Measurements from ENCODE around the gene CHRNA1. TPM values are rescaled to one million over a fixed set of nuclear protein-coding genes. Genes with fewer than 3 reads are reported as not detected.

The CHRNA1 gene
- total RNA-seq, 1 experiment from 2014 or later = not detected

- ChIA-PET CTCF (no interaction called here), RAD21 (ENCODE audit: low non-redundant PET in 1 of 2, low total read pairs in 2 of 2, uncharacterized antibody in 2 of 2, unreplicated experiment in 2 of 2) (no interaction called here), POLR2A (no interaction called here)
- Histone ChIP-seq H3K27ac (ENCODE audit: low read depth, low read length) (no peak overlapping the region), H2AFZ (ENCODE audit: low read depth, low read length, poor library complexity, severe bottlenecking) (no peak overlapping the region), H3K9ac (ENCODE audit: low read length) (no peak overlapping the region), H3K9me2 (ENCODE audit: insufficient read depth) (no peaks in the 10 kb centered on the region), H3K79me2 (ENCODE audit: insufficient read depth, low read length) (no peaks in the 10 kb centered on the region), H3K9me3 (ENCODE audit: control insufficient read depth in 1 of 2, insufficient read depth in 1 of 2, low read depth in 1 of 2, low read length in 2 of 2) (no peaks in the 10 kb centered on the region), H3K27me3 (ENCODE audit: insufficient read depth, low read length) (no peaks in the 10 kb centered on the region), H3K4me2 (ENCODE audit: low read length) (no peak overlapping the region), H4K20me1 (ENCODE audit: insufficient read depth) (no peaks in the 10 kb centered on the region), H3K4me1 (ENCODE audit: control insufficient read depth in 1 of 2, insufficient read depth in 2 of 2, low read length in 2 of 2) (peaks cover 5 to 7% of the 10 kb centered on the region in 2 experiments), H3K36me3 (ENCODE audit: control insufficient read depth in 1 of 2, insufficient read depth in 2 of 2, low read length in 2 of 2) (no peaks in the 10 kb centered on the region), H3K4me3 (replicated peaks in 1 of 2; ENCODE audit: low read depth in 1 of 2, low read length in 2 of 2) (no peak overlapping the region)
- ATAC-seq (no peak), DNase-seq (ENCODE audit: low read depth, low spot score) (no peak)
- TF ChIP-seq YY1 (IDR thresholded peaks at IDR 0.05; ENCODE audit: extremely low read depth, insufficient replicate concordance, low read depth, low read length) (no peak), SIN3A (IDR thresholded peaks at IDR 0.05; ENCODE audit: low read depth) (no peak), ZBTB33 (IDR thresholded peaks at IDR 0.05; ENCODE audit: extremely low read depth, insufficient replicate concordance, low read length) (no peak), ZNF274 (IDR thresholded peaks at IDR 0.05; ENCODE audit: low read depth, low read length) (no peak), EGR1 (IDR thresholded peaks at IDR 0.05; ENCODE audit: low read depth) (no peak), TCF7L2 (IDR thresholded peaks at IDR 0.05; ENCODE audit: borderline replicate concordance, extremely low read depth, insufficient read depth, insufficient read length) (no peak), CEBPB (IDR thresholded peaks at IDR 0.05; ENCODE audit: low read depth) (no peak), EZH2phosphoT487 (IDR thresholded peaks at IDR 0.05; ENCODE audit: borderline replicate concordance) (no peak), ZFX (IDR thresholded peaks at IDR 0.05) (no peak), ELF1 (IDR thresholded peaks at IDR 0.05; ENCODE audit: borderline replicate concordance, low read depth) (no peak), SRF (IDR thresholded peaks at IDR 0.05; ENCODE audit: low read depth) (no peak), EZH2 (IDR thresholded peaks at IDR 0.05) (no peak), CBX3 (IDR thresholded peaks at IDR 0.05; ENCODE audit: low read depth) (no peak), SP1 (IDR thresholded peaks at IDR 0.05; ENCODE audit: low read depth) (no peak), RAD21 (IDR thresholded peaks at IDR 0.05; ENCODE audit: low read depth) (no peak), JUND (IDR thresholded peaks at IDR 0.05) (no peak), CTCF (IDR thresholded peaks at IDR 0.05 in 2 of 3, conservative IDR thresholded peaks at IDR 0.05 in 1 of 3; ENCODE audit: borderline replicate concordance in 1 of 3, insufficient read depth in 1 of 3, low read depth in 2 of 3, low read length in 2 of 3) (no peak), POLR2AphosphoS5 (IDR thresholded peaks at IDR 0.05; ENCODE audit: low read depth, low read length) (no peak)
- TF ChIP-seq, protein P1, sequence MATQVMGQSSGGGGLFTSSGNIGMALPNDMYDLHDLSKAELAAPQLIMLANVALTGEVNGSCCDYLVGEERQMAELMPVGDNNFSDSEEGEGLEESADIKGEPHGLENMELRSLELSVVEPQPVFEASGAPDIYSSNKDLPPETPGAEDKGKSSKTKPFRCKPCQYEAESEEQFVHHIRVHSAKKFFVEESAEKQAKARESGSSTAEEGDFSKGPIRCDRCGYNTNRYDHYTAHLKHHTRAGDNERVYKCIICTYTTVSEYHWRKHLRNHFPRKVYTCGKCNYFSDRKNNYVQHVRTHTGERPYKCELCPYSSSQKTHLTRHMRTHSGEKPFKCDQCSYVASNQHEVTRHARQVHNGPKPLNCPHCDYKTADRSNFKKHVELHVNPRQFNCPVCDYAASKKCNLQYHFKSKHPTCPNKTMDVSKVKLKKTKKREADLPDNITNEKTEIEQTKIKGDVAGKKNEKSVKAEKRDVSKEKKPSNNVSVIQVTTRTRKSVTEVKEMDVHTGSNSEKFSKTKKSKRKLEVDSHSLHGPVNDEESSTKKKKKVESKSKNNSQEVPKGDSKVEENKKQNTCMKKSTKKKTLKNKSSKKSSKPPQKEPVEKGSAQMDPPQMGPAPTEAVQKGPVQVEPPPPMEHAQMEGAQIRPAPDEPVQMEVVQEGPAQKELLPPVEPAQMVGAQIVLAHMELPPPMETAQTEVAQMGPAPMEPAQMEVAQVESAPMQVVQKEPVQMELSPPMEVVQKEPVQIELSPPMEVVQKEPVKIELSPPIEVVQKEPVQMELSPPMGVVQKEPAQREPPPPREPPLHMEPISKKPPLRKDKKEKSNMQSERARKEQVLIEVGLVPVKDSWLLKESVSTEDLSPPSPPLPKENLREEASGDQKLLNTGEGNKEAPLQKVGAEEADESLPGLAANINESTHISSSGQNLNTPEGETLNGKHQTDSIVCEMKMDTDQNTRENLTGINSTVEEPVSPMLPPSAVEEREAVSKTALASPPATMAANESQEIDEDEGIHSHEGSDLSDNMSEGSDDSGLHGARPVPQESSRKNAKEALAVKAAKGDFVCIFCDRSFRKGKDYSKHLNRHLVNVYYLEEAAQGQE (IDR thresholded peaks at IDR 0.05; ENCODE audit: low read depth) = no peak
- TF ChIP-seq, protein P2, sequence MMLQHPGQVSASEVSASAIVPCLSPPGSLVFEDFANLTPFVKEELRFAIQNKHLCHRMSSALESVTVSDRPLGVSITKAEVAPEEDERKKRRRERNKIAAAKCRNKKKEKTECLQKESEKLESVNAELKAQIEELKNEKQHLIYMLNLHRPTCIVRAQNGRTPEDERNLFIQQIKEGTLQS (IDR thresholded peaks at IDR 0.05) = no peak
- intact Hi-C loops (cut with micrococcal nuclease) = no loop called here
- no TSS peak for BruUV-seq (replicated peaks)
Measured at GRCh38 chr2:174752403-174753037, 11.8 kb downstream of the CHRNA1 start.
